RWPE2 (cell line): Measurements from ENCODE around the gene NFXL1.

ENCODE experiments used
- ATAC-seq: fragments of 200-7000 bp; cut with Tn5 transposase; 3 replicates; pipeline ENCODE4 v1.9.1; 2021; ENCODE audit warnings: low read depth
- DNase-seq: peaks from one replicate; pipeline ENCODE4 v3.0.0-alpha.2; 2020; ENCODE audit warnings: low spot score
- H3K27ac ChIP-seq: fragments of 450-650 bp; 2 replicates; pipeline ENCODE4 v1.5.1; 2017; ENCODE audit warnings: mild to moderate bottlenecking; ENCODE audit not compliant: poor library complexity, severe bottlenecking
- H3K27me3 ChIP-seq: fragments of 250-450 bp; sonication (Bioruptor Pico); 2 replicates; pipeline ENCODE4 v1.5.1; 2021; ENCODE audit warnings: mild to moderate bottlenecking, moderate library complexity; ENCODE audit not compliant: insufficient read depth, poor library complexity, severe bottlenecking
- H3K36me3 ChIP-seq: fragments of 250-450 bp; sonication (Bioruptor Pico); 2 replicates; pipeline ENCODE4 v1.5.1; 2020; ENCODE audit warnings: low read depth, mild to moderate bottlenecking, moderate library complexity
- H3K4me1 ChIP-seq: fragments of 250-450 bp; sonication (Bioruptor Pico); 2 replicates; pipeline ENCODE4 v1.5.1; 2021; ENCODE audit warnings: mild to moderate bottlenecking, moderate library complexity; ENCODE audit not compliant: insufficient read depth, poor library complexity, severe bottlenecking
- H3K4me3 ChIP-seq: fragments of 250-450 bp; sonication (Bioruptor Pico); 2 replicates; pipeline ENCODE4 v1.5.1; 2021; ENCODE audit warnings: mild to moderate bottlenecking, moderate library complexity; ENCODE audit not compliant: severe bottlenecking
- H3K9me3 ChIP-seq: fragments of 250-450 bp; sonication (Bioruptor Pico); 2 replicates; pipeline ENCODE4 v1.5.1; 2021; ENCODE audit warnings: mild to moderate bottlenecking, moderate library complexity; ENCODE audit not compliant: severe bottlenecking
- TF ChIP-seq, protein P1 (sequence below): fragments of 450-650 bp; IDR thresholded peaks from one replicate; pipeline ENCODE4 v1.5.1; 2017; ENCODE audit warnings: mild to moderate bottlenecking, moderate library complexity; ENCODE audit not compliant: poor library complexity, severe bottlenecking

The NFXL1 gene

DNA sequence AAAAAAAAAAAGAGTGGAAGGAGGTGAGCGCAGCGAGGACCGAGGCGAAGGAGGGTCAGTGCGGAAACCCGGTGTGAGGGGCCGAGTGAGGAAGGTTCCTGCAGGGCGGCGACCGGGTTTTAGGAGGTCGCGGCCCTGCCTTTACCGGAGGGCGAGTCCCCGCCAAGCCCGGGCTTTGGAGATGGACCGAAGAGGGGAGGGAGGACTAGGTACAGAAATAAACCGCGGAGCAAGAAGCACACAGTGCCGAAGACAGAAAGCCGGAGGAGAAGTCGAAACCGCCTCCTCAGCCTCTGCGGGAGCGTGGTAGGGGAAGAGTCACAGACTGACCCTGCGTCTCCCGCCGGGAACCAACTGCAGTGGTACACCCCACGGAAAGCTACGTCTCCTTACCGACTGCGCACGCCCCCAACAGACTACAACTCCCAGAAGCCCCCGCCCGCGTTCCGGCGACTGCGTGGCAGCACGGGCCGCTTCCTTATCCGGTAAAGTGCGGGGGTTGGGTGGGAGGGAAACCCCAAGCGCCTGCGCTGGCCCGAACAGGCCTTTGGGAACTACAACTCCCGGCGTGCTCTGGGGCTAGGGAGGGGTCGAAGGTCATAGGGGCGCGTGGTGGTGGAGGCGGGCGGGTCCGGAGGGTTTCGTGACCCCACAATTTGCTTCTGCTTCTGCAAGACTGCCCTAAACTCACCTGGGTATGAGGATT lies at the start of gene NFXL1:
TSS of gene NFXL1 (minus strand) at position 364 of the 706 bp plus-strand sequence. CDS start 380 bp downstream, outside the sequence.
- TF ChIP-seq, protein P1, sequence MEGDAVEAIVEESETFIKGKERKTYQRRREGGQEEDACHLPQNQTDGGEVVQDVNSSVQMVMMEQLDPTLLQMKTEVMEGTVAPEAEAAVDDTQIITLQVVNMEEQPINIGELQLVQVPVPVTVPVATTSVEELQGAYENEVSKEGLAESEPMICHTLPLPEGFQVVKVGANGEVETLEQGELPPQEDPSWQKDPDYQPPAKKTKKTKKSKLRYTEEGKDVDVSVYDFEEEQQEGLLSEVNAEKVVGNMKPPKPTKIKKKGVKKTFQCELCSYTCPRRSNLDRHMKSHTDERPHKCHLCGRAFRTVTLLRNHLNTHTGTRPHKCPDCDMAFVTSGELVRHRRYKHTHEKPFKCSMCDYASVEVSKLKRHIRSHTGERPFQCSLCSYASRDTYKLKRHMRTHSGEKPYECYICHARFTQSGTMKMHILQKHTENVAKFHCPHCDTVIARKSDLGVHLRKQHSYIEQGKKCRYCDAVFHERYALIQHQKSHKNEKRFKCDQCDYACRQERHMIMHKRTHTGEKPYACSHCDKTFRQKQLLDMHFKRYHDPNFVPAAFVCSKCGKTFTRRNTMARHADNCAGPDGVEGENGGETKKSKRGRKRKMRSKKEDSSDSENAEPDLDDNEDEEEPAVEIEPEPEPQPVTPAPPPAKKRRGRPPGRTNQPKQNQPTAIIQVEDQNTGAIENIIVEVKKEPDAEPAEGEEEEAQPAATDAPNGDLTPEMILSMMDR = no peak
- peak; percentile 96 for ATAC-seq

DNA sequence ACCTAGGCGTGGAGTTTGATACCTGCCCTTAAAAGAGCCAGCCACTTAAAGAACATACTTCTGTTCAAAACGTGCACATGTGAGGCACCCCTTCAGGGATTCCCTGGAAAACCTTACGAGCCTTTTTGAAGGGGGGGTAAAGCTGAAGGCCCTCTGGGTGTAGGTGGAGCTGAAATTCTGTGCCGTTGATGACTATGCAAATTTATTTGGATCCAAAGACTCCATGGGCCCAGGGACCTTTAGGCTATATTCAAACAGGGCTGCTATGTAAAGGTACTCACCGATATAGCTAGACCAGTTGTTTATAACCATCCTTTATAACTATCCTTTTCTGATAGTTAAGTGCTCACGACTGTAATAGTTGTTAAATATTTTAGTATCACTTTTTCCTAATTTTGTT lies 40.3 kb upstream of the NFXL1 start:
- Histone ChIP-seq H3K9me3 (no peaks in the 10 kb centered on the region), H3K4me3 (no peak overlapping the region), H3K27ac (no peak overlapping the region), H3K4me1 (no peaks in the 10 kb centered on the region), H3K27me3 (no peaks in the 10 kb centered on the region), H3K36me3 (no peaks in the 10 kb centered on the region)
- DNase-seq (no peak), ATAC-seq (no peak)
- TF ChIP-seq, protein P1 = no peak

More for the DNA sequence above, at the start of gene NFXL1:
- H3K4me3 ChIP-seq = peak within 1 kb of the TSS; percentile 68
- H3K9me3 ChIP-seq = no peaks in the 10 kb centered on the region
- DNase-seq = peak; percentile 99
- peak within 1 kb of the TSS; percentile 63 for H3K27ac ChIP-seq
- peaks cover 20% of the 10 kb centered on the region for H3K4me1 ChIP-seq
- H3K36me3 ChIP-seq = peaks cover 29% of the 10 kb centered on the region
- H3K27me3 ChIP-seq = no peaks in the 10 kb centered on the region

GRCh38 chr4:47954245-47954644 lies 39.9 kb upstream of the NFXL1 start:
- Histone ChIP-seq H3K4me3 (no peak overlapping the region), H3K27me3 (no peaks in the 10 kb centered on the region), H3K4me1 (no peaks in the 10 kb centered on the region), H3K27ac (no peak overlapping the region), H3K36me3 (no peaks in the 10 kb centered on the region), H3K9me3 (no peaks in the 10 kb centered on the region)
- ATAC-seq (no peak), DNase-seq (no peak)
- TF ChIP-seq, protein P1 = no peak

GRCh38 chr4:47945930-47946726 lies 31.7 kb upstream of the NFXL1 start:
- no peak for ATAC-seq
- Histone ChIP-seq H3K4me3 (no peak overlapping the region), H3K27me3 (no peaks in the 10 kb centered on the region), H3K36me3 (no peaks in the 10 kb centered on the region), H3K27ac (no peak overlapping the region), H3K4me1 (no peaks in the 10 kb centered on the region), H3K9me3 (no peaks in the 10 kb centered on the region)
- DNase-seq = no peak
- TF ChIP-seq, protein P1 = no peak
